ENCODE data around the gene SPRR2D. TPM values are rescaled to one million over a fixed set of nuclear protein-coding genes. Genes with fewer than 3 reads are reported as not detected.

Gene SPRR2D
- not detected for total RNA-seq

GRCh38 chr1:153040950-153041631 is at the start of gene SPRR2D:
SPRR2D (minus strand) TSS chr1:153041120; CDS start chr1:153040346, 774 bp downstream.
- ATAC-seq (no peak), DNase-seq (no peak)
- no peaks in the 10 kb centered on the region for H3K27me3 ChIP-seq
- H3K36me3 ChIP-seq (replicated peaks in 1 of 2; ENCODE audit: insufficient read depth in 1 of 2, low read depth in 2 of 2) = no peaks in the 10 kb centered on the region
- 54 to 58% methylated on average over 4 of the region's 4 CpGs for WGBS, 2 donors
- no peaks in the 10 kb centered on the region for H3K4me1 ChIP-seq
- H3K4me3 ChIP-seq = no peak within 1 kb of the TSS
- TF ChIP-seq POLR2A (IDR thresholded peaks at IDR 0.05) (no peak), CTCF (IDR thresholded peaks at IDR 0.05) (no peak)
- intact Hi-C loops (cut with DNase I) = no loop called here
- no peaks in the 10 kb centered on the region for H3K9me3 ChIP-seq
- no peak within 1 kb of the TSS for H3K27ac ChIP-seq

- H3K9me3 ChIP-seq = no peaks in the 10 kb centered on the region
- 45 to 61% methylated on average over 1 of the region's 1 CpG for WGBS, 2 donors
- no peaks in the 10 kb centered on the region for H3K27me3 ChIP-seq
- no peak for DNase-seq
- no peak for TF ChIP-seq POLR2A (IDR thresholded peaks at IDR 0.05)
- TF ChIP-seq CTCF (IDR thresholded peaks at IDR 0.05) = no peak
- intact Hi-C loops (cut with DNase I) = no loop called here
- no peaks in the 10 kb centered on the region for H3K4me1 ChIP-seq
- no peaks in the 10 kb centered on the region for H3K36me3 ChIP-seq (replicated peaks in 1 of 2; ENCODE audit: insufficient read depth in 1 of 2, low read depth in 2 of 2)
- H3K4me3 ChIP-seq = no peak overlapping the region
- no peak overlapping the region for H3K27ac ChIP-seq
- ATAC-seq = no peak
Measured at GRCh38 chr1:153087652-153088051, 46.7 kb upstream of the SPRR2D start.

- Histone ChIP-seq H3K9me3 (no peaks in the 10 kb centered on the region), H3K4me3 (no peak overlapping the region), H3K27me3 (no peaks in the 10 kb centered on the region), H3K27ac (no peak overlapping the region), H3K4me1 (no peaks in the 10 kb centered on the region), H3K36me3 (replicated peaks in 1 of 2; ENCODE audit: insufficient read depth in 1 of 2, low read depth in 2 of 2) (no peaks in the 10 kb centered on the region)
- intact Hi-C loops (cut with DNase I) = no loop called here
- 91 to 93% methylated on average over 3 of the region's 3 CpGs for WGBS, 2 donors
- no peak for DNase-seq
- no peak for ATAC-seq
- no peak for TF ChIP-seq POLR2A (IDR thresholded peaks at IDR 0.05)
Measured at GRCh38 chr1:153081736-153082135, 40.8 kb upstream of the SPRR2D start.

GRCh38 chr1:153072806-153073726 is 32.1 kb upstream of the SPRR2D start:
- WGBS, 2 donors = 82 to 84% methylated on average over 5 of the region's 5 CpGs
- no peaks in the 10 kb centered on the region for H3K27me3 ChIP-seq
- no peaks in the 10 kb centered on the region for H3K36me3 ChIP-seq (replicated peaks in 1 of 2; ENCODE audit: insufficient read depth in 1 of 2, low read depth in 2 of 2)
- ATAC-seq (no peak), DNase-seq (no peak)
- H3K4me1 ChIP-seq = no peaks in the 10 kb centered on the region
- no peak overlapping the region for H3K4me3 ChIP-seq
- no peaks in the 10 kb centered on the region for H3K9me3 ChIP-seq
- TF ChIP-seq CTCF (IDR thresholded peaks at IDR 0.05) (no peak), POLR2A (IDR thresholded peaks at IDR 0.05) (no peak)
- intact Hi-C loops (cut with DNase I) = no loop called here
- no peak overlapping the region for H3K27ac ChIP-seq

GRCh38 chr1:153071511-153071910 is 30.6 kb upstream of the SPRR2D start, which contains the start of gene SPRR2B:
SPRR2B (minus strand) TSS chr1:153071611; CDS start chr1:153070839, 772 bp downstream.
- Histone ChIP-seq H3K4me1 (no peaks in the 10 kb centered on the region), H3K36me3 (replicated peaks in 1 of 2; ENCODE audit: insufficient read depth in 1 of 2, low read depth in 2 of 2) (no peaks in the 10 kb centered on the region), H3K27me3 (no peaks in the 10 kb centered on the region), H3K27ac (no peak within 1 kb of the TSS), H3K9me3 (no peaks in the 10 kb centered on the region), H3K4me3 (no peak within 1 kb of the TSS)
- ATAC-seq (no peak), DNase-seq (no peak)
- no peak for TF ChIP-seq POLR2A (IDR thresholded peaks at IDR 0.05)
- TF ChIP-seq CTCF (IDR thresholded peaks at IDR 0.05) = no peak
- 58 to 69% methylated on average over 2 of the region's 2 CpGs for WGBS, 2 donors
- intact Hi-C loops (cut with DNase I) = no loop called here

Measured in body of pancreas (tissue), 4 donors.